Measurements from ENCODE around the gene SLC22A12.

- TF ChIP-seq ZNF274 (IDR thresholded peaks at IDR 0.05; ENCODE audit: borderline replicate concordance, extremely low read depth, low read length) = no peak
- no peak for TF ChIP-seq CTCF (IDR thresholded peaks at IDR 0.05; ENCODE audit: control extremely low read depth in 1 of 3, insufficient read depth in 1 of 3, low read depth in 1 of 3, low read length in 3 of 3)
- TF ChIP-seq, protein P1, sequence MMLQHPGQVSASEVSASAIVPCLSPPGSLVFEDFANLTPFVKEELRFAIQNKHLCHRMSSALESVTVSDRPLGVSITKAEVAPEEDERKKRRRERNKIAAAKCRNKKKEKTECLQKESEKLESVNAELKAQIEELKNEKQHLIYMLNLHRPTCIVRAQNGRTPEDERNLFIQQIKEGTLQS (IDR thresholded peaks at IDR 0.05; ENCODE audit: insufficient read depth, low read depth, low read length) = no peak
- no peak for TF ChIP-seq EZH2 (IDR thresholded peaks at IDR 0.05; ENCODE audit: low read depth, low read length, severe bottlenecking)
- no peak for TF ChIP-seq POLR2A (IDR thresholded peaks at IDR 0.05; ENCODE audit: control extremely low read depth in 1 of 2, low read depth in 2 of 2, low read length in 2 of 2)
- TF ChIP-seq HDAC6 (IDR thresholded peaks at IDR 0.05; ENCODE audit: low read depth, low read length) = no peak
- TF ChIP-seq, protein P2, sequence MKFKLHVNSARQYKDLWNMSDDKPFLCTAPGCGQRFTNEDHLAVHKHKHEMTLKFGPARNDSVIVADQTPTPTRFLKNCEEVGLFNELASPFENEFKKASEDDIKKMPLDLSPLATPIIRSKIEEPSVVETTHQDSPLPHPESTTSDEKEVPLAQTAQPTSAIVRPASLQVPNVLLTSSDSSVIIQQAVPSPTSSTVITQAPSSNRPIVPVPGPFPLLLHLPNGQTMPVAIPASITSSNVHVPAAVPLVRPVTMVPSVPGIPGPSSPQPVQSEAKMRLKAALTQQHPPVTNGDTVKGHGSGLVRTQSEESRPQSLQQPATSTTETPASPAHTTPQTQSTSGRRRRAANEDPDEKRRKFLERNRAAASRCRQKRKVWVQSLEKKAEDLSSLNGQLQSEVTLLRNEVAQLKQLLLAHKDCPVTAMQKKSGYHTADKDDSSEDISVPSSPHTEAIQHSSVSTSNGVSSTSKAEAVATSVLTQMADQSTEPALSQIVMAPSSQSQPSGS (IDR thresholded peaks at IDR 0.05; ENCODE audit: low read length) = no peak
- TF ChIP-seq TAF1 (IDR thresholded peaks at IDR 0.05; ENCODE audit: low read depth, low read length) = no peak
- no peak for TF ChIP-seq CEBPB (IDR thresholded peaks at IDR 0.05; ENCODE audit: low read depth, low read length)
- TF ChIP-seq EP300 (IDR thresholded peaks at IDR 0.05; ENCODE audit: borderline replicate concordance in 1 of 2, low read depth in 2 of 2, low read length in 2 of 2) = no peak
- TF ChIP-seq JUN (IDR thresholded peaks at IDR 0.05; ENCODE audit: low read depth, low read length) = no peak
- TF ChIP-seq SP1 (IDR thresholded peaks at IDR 0.05; ENCODE audit: low read depth, low read length) = no peak
- TF ChIP-seq, protein P3, sequence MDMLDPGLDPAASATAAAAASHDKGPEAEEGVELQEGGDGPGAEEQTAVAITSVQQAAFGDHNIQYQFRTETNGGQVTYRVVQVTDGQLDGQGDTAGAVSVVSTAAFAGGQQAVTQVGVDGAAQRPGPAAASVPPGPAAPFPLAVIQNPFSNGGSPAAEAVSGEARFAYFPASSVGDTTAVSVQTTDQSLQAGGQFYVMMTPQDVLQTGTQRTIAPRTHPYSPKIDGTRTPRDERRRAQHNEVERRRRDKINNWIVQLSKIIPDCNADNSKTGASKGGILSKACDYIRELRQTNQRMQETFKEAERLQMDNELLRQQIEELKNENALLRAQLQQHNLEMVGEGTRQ (IDR thresholded peaks at IDR 0.05; ENCODE audit: low read length) = no peak
- TF ChIP-seq SUZ12 (IDR thresholded peaks at IDR 0.05; ENCODE audit: low read length) = no peak
Measured at GRCh38 chr11:64614917-64615316, 23.9 kb downstream of the SLC22A12 start.

Data from H1 (cell line).